Endothelial cell of umbilical vein (primary cell): Measurements from ENCODE around the gene UROC1. TPM values are rescaled to one million over a fixed set of nuclear protein-coding genes. Genes with fewer than 3 reads are reported as not detected.

Experiments used
- BruUV-seq: library from RNA; stranded (reverse); fragments of 400-500 nt; replicated peaks from 2 replicates; lab custom pipeline; 2021; lab: Mats Ljungman, UMichigan
- CTCF ChIA-PET: fragments of 300-600, 350-600 bp; sonication (Branson Sonifier 250); formaldehyde crosslinking; loops from one replicate; lab custom pipeline; 2021; ENCODE audit warnings: antibody characterized with exemption, inconsistent platforms; lab: Charles Lee
- POLR2A ChIA-PET: fragments of 300-600, 350-600 bp; sonication (Branson Sonifier 250); formaldehyde crosslinking; loops from one replicate; lab custom pipeline; 2021; ENCODE audit warnings: antibody characterized with exemption, inconsistent platforms; lab: Charles Lee
- DNase-seq: peaks from one replicate; pipeline ENCODE4 v3.0.0-alpha.2; 2011; ENCODE audit warnings: low read depth, low spot score
- FAIRE-seq: peaks from 2 replicates; lab custom pipeline; 2011; peaks lifted over from hg19 to GRCh38; lab: Jason Lieb, UNC
- H2AFZ ChIP-seq: 2 replicates; pipeline ENCODE4 v1.6.0; 2012; ENCODE audit warnings: low read depth, low read length, control low read depth, inconsistent platforms
- H3K27ac ChIP-seq: 2 replicates; pipeline ENCODE4 v1.5.1; 2011; ENCODE audit warnings: low read depth, mild to moderate bottlenecking, control low read depth, low read length, moderate library complexity; ENCODE audit not compliant: insufficient read depth
- H3K27me3 ChIP-seq, 2 experiments: 2 replicates each; pipeline versions ENCODE4 v1.6.0 to v1.6.1; 2011; ENCODE audit warnings: low read length in 2 of 2, mixed read lengths in 1 of 2; ENCODE audit not compliant: control insufficient read depth in 2 of 2, insufficient read depth in 2 of 2
- H3K36me3 ChIP-seq, 2 experiments: 2 replicates in 1 of 2; 3 replicates in 1 of 2; pipeline ENCODE4 v1.5.1; 2011; ENCODE audit warnings: low read length in 2 of 2, mild to moderate bottlenecking in 1 of 2, moderate library complexity in 1 of 2; ENCODE audit not compliant: control insufficient read depth in 2 of 2, insufficient read depth in 2 of 2; ENCODE audit errors: extremely low read depth in 1 of 2
- H3K4me1 ChIP-seq: 3 replicates; pipeline ENCODE4 v1.5.1; 2011; ENCODE audit warnings: mild to moderate bottlenecking, low read length; ENCODE audit not compliant: control insufficient read depth, insufficient read depth; ENCODE audit errors: extremely low read depth
- H3K4me2 ChIP-seq: 2 replicates; pipeline ENCODE4 v1.6.1; 2011; ENCODE audit warnings: low read length, control low read depth, mixed read lengths; ENCODE audit not compliant: insufficient read depth
- H3K4me3 ChIP-seq, 3 experiments: fragments of 200-600 bp in 1 of 3; sonication (generic), shearing (Covaris generic) in 1 of 3; replicated peaks in 1 of 3; 2 replicates each; pipeline ENCODE4 v1.5.1; 2011 to 2016; ENCODE audit warnings: control low read depth in 3 of 3, low read length in 3 of 3, mild to moderate bottlenecking in 2 of 3, inconsistent platforms in 1 of 3, low read depth in 1 of 3, moderate library complexity in 1 of 3; ENCODE audit not compliant: insufficient read depth in 1 of 3
- H3K79me2 ChIP-seq: 2 replicates; pipeline ENCODE4 v1.6.0; 2012; ENCODE audit warnings: low read length, inconsistent platforms; ENCODE audit not compliant: control insufficient read depth, insufficient read depth
- H3K9ac ChIP-seq: replicated peaks from 2 replicates; pipeline ENCODE3; 2011; ENCODE audit warnings: low read length, control low read depth; ENCODE audit not compliant: insufficient read depth; ENCODE audit errors: extremely low read depth
- H3K9me1 ChIP-seq: replicated peaks from 3 replicates; pipeline ENCODE4 v1.6.0; 2011; ENCODE audit warnings: mild to moderate bottlenecking, low read length; ENCODE audit not compliant: control insufficient read depth, insufficient read depth; ENCODE audit errors: extremely low read depth
- H3K9me3 ChIP-seq: replicated peaks from 2 replicates; pipeline ENCODE4 v1.5.1; 2012; ENCODE audit warnings: low read length, inconsistent platforms; ENCODE audit not compliant: control insufficient read depth, insufficient read depth
- H4K20me1 ChIP-seq: replicated peaks from 2 replicates; pipeline ENCODE3; 2011; ENCODE audit warnings: mild to moderate bottlenecking, low read length; ENCODE audit not compliant: control insufficient read depth, insufficient read depth; ENCODE audit errors: extremely low read depth
- CTCF ChIP-seq, 2 donors: IDR thresholded peaks; 1 replicate in 1 of 2; 2 replicates in 1 of 2; pipeline ENCODE4 v1.5.1; 2011; ENCODE audit warnings: low read length in 2 of 2, mild to moderate bottlenecking in 2 of 2, moderate library complexity in 2 of 2, control low read depth in 1 of 2, inconsistent platforms in 1 of 2, low read depth in 1 of 2; ENCODE audit not compliant: insufficient read depth in 1 of 2; ENCODE audit errors: extremely low read depth in 1 of 2
- EZH2 ChIP-seq: IDR thresholded peaks from 2 replicates; pipeline ENCODE4 v1.6.1; 2012; ENCODE audit warnings: borderline replicate concordance, low read depth, mild to moderate bottlenecking, moderate library complexity, low read length, inconsistent platforms; ENCODE audit not compliant: severe bottlenecking
- FOS ChIP-seq: IDR thresholded peaks from 2 replicates; pipeline ENCODE4 v1.6.1; 2011; ENCODE audit warnings: mild to moderate bottlenecking, low read length, moderate library complexity, borderline replicate concordance; ENCODE audit not compliant: insufficient read depth
- GATA2 ChIP-seq: IDR thresholded peaks from 2 replicates; pipeline ENCODE4 v1.7.0; 2011; ENCODE audit warnings: low read depth, mild to moderate bottlenecking, moderate library complexity, mixed read lengths, low read length; ENCODE audit not compliant: insufficient read length, insufficient read depth
- JUN ChIP-seq: IDR thresholded peaks from 2 replicates; pipeline ENCODE4 v1.6.1; 2011; ENCODE audit warnings: borderline replicate concordance, low read depth; ENCODE audit not compliant: insufficient read length, insufficient read depth
- MAX ChIP-seq: IDR thresholded peaks from 2 replicates; pipeline ENCODE4 v1.6.1; 2011; ENCODE audit not compliant: insufficient read depth, insufficient read length
- MYC ChIP-seq: IDR thresholded peaks from one replicate; pipeline ENCODE4 v1.6.1; 2011; ENCODE audit warnings: mild to moderate bottlenecking, low read depth, low read length
- POLR2A ChIP-seq: IDR thresholded peaks from 2 replicates; pipeline ENCODE4 v1.6.1; 2012; ENCODE audit warnings: low read depth, mild to moderate bottlenecking, control low read depth, low read length
- POLR2AphosphoS5 ChIP-seq: IDR thresholded peaks from 2 replicates; pipeline ENCODE4 v1.6.1; 2012; ENCODE audit warnings: low read depth, mild to moderate bottlenecking, control low read depth, low read length, moderate library complexity; ENCODE audit not compliant: insufficient read depth
- dilution Hi-C: fragments of 300-500 bp; cut with MboI; formaldehyde crosslinking; loops from one replicate; pipeline ENCODE4 v1.15.0; 2019; ENCODE audit warnings: low sequenced_read_pairs; ENCODE audit not compliant: extremely low pct_ligation_motif_present
- intact Hi-C: fragments of 100-400 bp; cut with micrococcal nuclease; formaldehyde crosslinking; loops from one replicate; pipeline ENCODE4 v1.10.0; 2022
- polyA plus RNA-seq, 4 experiments: library from polyadenylated mRNA; depleted of rRNA in 3 of 4; stranded (reverse) in 3 of 4; unstranded in 1 of 4; fragments of >200 nt; gene quantifications; 2 replicates each; pipeline versions ENCODE4 v1.2.1 to v1.2.3, GENCODE V29; 2011 to 2012; ENCODE audit warnings: missing spikeins in 1 of 4
- total RNA-seq: library from RNA; stranded (reverse); gene quantifications from 2 replicates; pipeline ENCODE4 v1.2.3, GENCODE V29; 2021

The UROC1 gene
- total and polyA plus RNA-seq, 2 donors (not counting 3 experiments of a cell fraction or from before 2014, with no cell fraction given): not detected

- Histone ChIP-seq H2AFZ (no peak overlapping the region), H3K9me1 (no peaks in the 10 kb centered on the region), H3K9me3 (no peaks in the 10 kb centered on the region), H3K79me2 (no peaks in the 10 kb centered on the region), H4K20me1 (no peaks in the 10 kb centered on the region), H3K27ac (no peak overlapping the region), H3K4me3 (no peak overlapping the region), H3K9ac (no peak overlapping the region), H3K4me1 (peaks cover 15% of the 10 kb centered on the region), H3K27me3 (no peaks in the 10 kb centered on the region), H3K36me3 (no peaks in the 10 kb centered on the region), H3K4me2 (no peak overlapping the region)
- BruUV-seq: no TSS peak
- intact Hi-C loops: no loop called here
- POLR2A ChIA-PET: no interaction called here
- no peak for DNase-seq
- FAIRE-seq: no peak
- dilution Hi-C loops: no loop called here
- TF ChIP-seq CTCF (IDR thresholded peaks at IDR 0.05; ENCODE audit: extremely low read depth in 1 of 2, insufficient read depth in 1 of 2, low read depth in 1 of 2, low read length in 2 of 2): no peak
- no peak for TF ChIP-seq FOS
- no peak for TF ChIP-seq GATA2
- TF ChIP-seq EZH2: no peak
- CTCF ChIA-PET: interaction anchor here (1.1 kb wide), 1 partner anchor 12 kb away, joined by 3 read pairs; no protein-coding TSS in a partner anchor
Observed at GRCh38 chr3:126484662-126485061, 32.9 kb downstream of the UROC1 start.

- H3K4me1 ChIP-seq: peaks cover 15% of the 10 kb centered on the region
- no peak overlapping the region for H3K4me3 ChIP-seq
- ChIA-PET POLR2A (no interaction called here), CTCF (interaction anchor here (1.1 kb wide), 1 partner anchor 12 kb away, joined by 3 read pairs; no protein-coding TSS in a partner anchor)
- H3K9me1 ChIP-seq: no peaks in the 10 kb centered on the region
- no peak overlapping the region for H3K27ac ChIP-seq
- H3K79me2 ChIP-seq: no peaks in the 10 kb centered on the region
- H3K9me3 ChIP-seq: no peaks in the 10 kb centered on the region
- no peak overlapping the region for H3K9ac ChIP-seq
- FAIRE-seq (no peak), DNase-seq (no peak)
- TF ChIP-seq FOS: no peak
- no peak for TF ChIP-seq MAX
- no peak for TF ChIP-seq GATA2
- no peak for TF ChIP-seq POLR2AphosphoS5
- TF ChIP-seq CTCF (IDR thresholded peaks at IDR 0.05; ENCODE audit: extremely low read depth in 1 of 2, insufficient read depth in 1 of 2, low read depth in 1 of 2, low read length in 2 of 2): no peak
- no peak for TF ChIP-seq EZH2
- no peak for TF ChIP-seq POLR2A
- TF ChIP-seq JUN: no peak
- TF ChIP-seq MYC: no peak
- H3K27me3 ChIP-seq: no peaks in the 10 kb centered on the region
- BruUV-seq: no TSS peak
- no peak overlapping the region for H2AFZ ChIP-seq
- H3K4me2 ChIP-seq: no peak overlapping the region
- dilution Hi-C loops (no loop called here), intact Hi-C loops (no loop called here)
- no peaks in the 10 kb centered on the region for H4K20me1 ChIP-seq
- H3K36me3 ChIP-seq: no peaks in the 10 kb centered on the region
Observed at GRCh38 chr3:126484148-126484547, 33.4 kb downstream of the UROC1 start.
